HEK293 (cell line): ENCODE results near the gene SPIB.

ENCODE experiments used
- CTCF ChIA-PET: fragments of 350-600 bp; formaldehyde crosslinking; extraction: SDS; loops from one replicate; lab custom pipeline; 2021; ENCODE audit warnings: antibody characterized with exemption; lab: Yijun Ruan, JAX
- POLR2A ChIA-PET: fragments of 300-600 bp; formaldehyde crosslinking; extraction: SDS; loops from one replicate; lab custom pipeline; 2020; ENCODE audit warnings: antibody characterized with exemption, inconsistent platforms; lab: Yijun Ruan, JAX
- H3K27ac ChIP-seq: fragments of 200-500 bp; sonication (Bioruptor generic); 2 replicates; pipeline ENCODE4 v1.5.1; 2014; ENCODE audit warnings: low read depth, low read length, control low read depth, inconsistent platforms; ENCODE audit errors: extremely low read depth
- H3K36me3 ChIP-seq, 2 experiments: fragments of 200-500 bp in 1 of 2; sonication (Bioruptor generic) in 1 of 2; 1 replicate in 1 of 2; 2 replicates in 1 of 2; pipeline ENCODE4 v1.5.1; 2014 to 2017; ENCODE audit warnings: inconsistent platforms in 2 of 2, low read length in 2 of 2; ENCODE audit not compliant: control insufficient read depth in 2 of 2, insufficient read depth in 1 of 2
- H3K4me1 ChIP-seq: fragments of 200-500 bp; sonication (Bioruptor generic); 2 replicates; pipeline ENCODE4 v1.5.1; 2014; ENCODE audit warnings: mild to moderate bottlenecking, low read length, inconsistent platforms; ENCODE audit not compliant: control insufficient read depth, insufficient read depth
- H3K4me3 ChIP-seq: 2 replicates; pipeline ENCODE4 v1.5.1; 2011; ENCODE audit warnings: low read depth, mild to moderate bottlenecking, control low read depth, low read length, moderate library complexity
- H3K9me3 ChIP-seq: fragments of 200-500 bp; sonication (Bioruptor generic); 2 replicates; pipeline ENCODE4 v1.5.1; 2014; ENCODE audit warnings: low read depth, low read length, inconsistent platforms; ENCODE audit not compliant: control insufficient read depth, insufficient read depth
- KLF1 ChIP-seq: fragments of 450-650 bp; formaldehyde crosslinking; IDR thresholded peaks from 2 replicates; pipeline ENCODE4 v1.5.1; 2016; ENCODE audit warnings: missing biosample characterization, missing genetic modification characterization
- KLF10 ChIP-seq: fragments of 450-650 bp; IDR thresholded peaks from 2 replicates; pipeline ENCODE4 v1.5.1; 2018; ENCODE audit warnings: missing biosample characterization, mild to moderate bottlenecking, missing genetic modification characterization
- KLF7 ChIP-seq: fragments of 450-650 bp; formaldehyde crosslinking; IDR thresholded peaks from 2 replicates; pipeline ENCODE4 v1.5.1; 2016; ENCODE audit warnings: missing biosample characterization, missing genetic modification characterization, borderline replicate concordance
- PRDM1 ChIP-seq: fragments of 450-650 bp; formaldehyde crosslinking; IDR thresholded peaks from 2 replicates; pipeline ENCODE4; 2016; ENCODE audit warnings: missing biosample characterization, missing genetic modification characterization
- SALL2 ChIP-seq: fragments of 450-650 bp; formaldehyde crosslinking; IDR thresholded peaks from 2 replicates; pipeline ENCODE4 v1.5.0; 2017; ENCODE audit warnings: missing biosample characterization, mild to moderate bottlenecking, missing genetic modification characterization, borderline replicate concordance
- SETDB1 ChIP-seq: IDR thresholded peaks from one replicate; pipeline ENCODE4 v1.6.1; 2017; ENCODE audit warnings: mild to moderate bottlenecking, low read length, moderate library complexity, mixed read lengths; ENCODE audit not compliant: insufficient read length
- SP7 ChIP-seq: fragments of 450-650 bp; formaldehyde crosslinking; IDR thresholded peaks from 2 replicates; pipeline ENCODE4 v1.5.1; 2016; ENCODE audit warnings: missing biosample characterization, missing genetic modification characterization
- ZBTB11 ChIP-seq: fragments of 450-650 bp; formaldehyde crosslinking; conservative IDR thresholded peaks from 2 replicates; pipeline ENCODE4 v1.5.1; 2016; ENCODE audit warnings: low read depth, missing biosample characterization, missing genetic modification characterization
- ZFP69B ChIP-seq: fragments of 450-650 bp; formaldehyde crosslinking; IDR thresholded peaks from 2 replicates; pipeline ENCODE4 v1.5.1; 2016; ENCODE audit warnings: missing biosample characterization, missing genetic modification characterization
- ZNF121 ChIP-seq: fragments of 450-650 bp; formaldehyde crosslinking; IDR thresholded peaks from 2 replicates; pipeline ENCODE4 v1.5.1; 2016; ENCODE audit warnings: missing biosample characterization, missing genetic modification characterization
- ZNF132 ChIP-seq: fragments of 450-650 bp; formaldehyde crosslinking; IDR thresholded peaks from 2 replicates; pipeline ENCODE4 v1.5.1; 2017; ENCODE audit warnings: missing biosample characterization, missing genetic modification characterization, borderline replicate concordance
- ZNF221 ChIP-seq: fragments of 450-650 bp; formaldehyde crosslinking; IDR thresholded peaks from 2 replicates; pipeline ENCODE4 v1.5.1; 2017; ENCODE audit warnings: missing biosample characterization, missing genetic modification characterization, borderline replicate concordance
- ZNF223 ChIP-seq: fragments of 450-650 bp; formaldehyde crosslinking; IDR thresholded peaks from 2 replicates; pipeline ENCODE4 v1.5.1; 2016; ENCODE audit warnings: missing biosample characterization, missing genetic modification characterization
- ZNF362 ChIP-seq: fragments of 450-650 bp; formaldehyde crosslinking; IDR thresholded peaks from 2 replicates; pipeline ENCODE4 v1.5.1; 2016; ENCODE audit warnings: missing biosample characterization, missing genetic modification characterization
- ZNF37A ChIP-seq: fragments of 450-650 bp; IDR thresholded peaks from 2 replicates; pipeline ENCODE4 v1.5.1; 2018; ENCODE audit warnings: missing biosample characterization, missing genetic modification characterization
- ZNF48 ChIP-seq: fragments of 450-650 bp; formaldehyde crosslinking; IDR thresholded peaks from 2 replicates; pipeline ENCODE4 v1.5.1; 2016; ENCODE audit warnings: missing biosample characterization, missing genetic modification characterization
- ZNF521 ChIP-seq: fragments of 450-650 bp; formaldehyde crosslinking; IDR thresholded peaks from 2 replicates; pipeline ENCODE4 v1.5.1; 2017; ENCODE audit warnings: missing biosample characterization, mild to moderate bottlenecking, missing genetic modification characterization
- ZNF585B ChIP-seq: fragments of 450-650 bp; formaldehyde crosslinking; IDR thresholded peaks from 2 replicates; pipeline ENCODE4 v1.5.1; 2016; ENCODE audit warnings: missing biosample characterization, missing genetic modification characterization
- ZNF596 ChIP-seq: fragments of 450-650 bp; IDR thresholded peaks from 2 replicates; pipeline ENCODE4 v1.5.0; 2018; ENCODE audit warnings: missing biosample characterization, mild to moderate bottlenecking, missing genetic modification characterization, moderate library complexity
- ZNF623 ChIP-seq: fragments of 450-650 bp; formaldehyde crosslinking; IDR thresholded peaks from 2 replicates; pipeline ENCODE4 v1.5.1; 2016; ENCODE audit warnings: missing biosample characterization, missing genetic modification characterization
- ZNF701 ChIP-seq: fragments of 450-650 bp; formaldehyde crosslinking; IDR thresholded peaks from 2 replicates; pipeline ENCODE4 v1.5.1; 2016; ENCODE audit warnings: missing biosample characterization, missing genetic modification characterization
- ZSCAN18 ChIP-seq: fragments of 450-650 bp; formaldehyde crosslinking; IDR thresholded peaks from 2 replicates; pipeline ENCODE4 v1.5.1; 2016; ENCODE audit warnings: missing biosample characterization, missing genetic modification characterization

Gene SPIB

GRCh38 chr19:50476907-50477238, 58.1 kb downstream of the SPIB start (continued):
- TF ChIP-seq ZNF48 (tag by site-specific recombination) (no peak), ZNF121 (tag by site-specific recombination) (no peak), PRDM1 (no peak), ZNF221 (tag by site-specific recombination) (no peak), SP7 (tag by site-specific recombination) (peak; percentile 14), KLF7 (tag by site-specific recombination) (no peak), ZBTB11 (no peak), ZFP69B (no peak), SETDB1 (no peak), ZNF521 (tag by site-specific recombination) (no peak), ZNF132 (no peak), KLF10 (tag by site-specific recombination) (peak; percentile 74), KLF1 (tag by site-specific recombination) (peak; percentile 7; the same call in 1 of the 2 replicates)

GRCh38 chr19:50477751-50478515, 59.2 kb downstream of the SPIB start:
- TF ChIP-seq SALL2 (tag by site-specific recombination): no peak
- no peak for TF ChIP-seq ZNF585B
- no peak for TF ChIP-seq ZNF223 (tag by site-specific recombination)
- TF ChIP-seq KLF10 (tag by site-specific recombination): no peak
- TF ChIP-seq ZNF701 (tag by site-specific recombination): no peak
- TF ChIP-seq ZSCAN18 (tag by site-specific recombination): no peak
- TF ChIP-seq ZNF37A (tag by site-specific recombination): no peak
- no peak for TF ChIP-seq ZNF596 (tag by site-specific recombination)
- TF ChIP-seq ZNF362 (tag by site-specific recombination): no peak
- no peak for TF ChIP-seq ZNF623 (tag by site-specific recombination)
- Histone ChIP-seq H3K4me3 (no peak overlapping the region), H3K36me3 (peaks cover 9 to 47% of the 10 kb centered on the region in 2 experiments; a peak in 2 of 3 replicates), H3K27ac (no peak overlapping the region), H3K4me1 (peaks cover 7% of the 10 kb centered on the region; the same call in 1 of the 2 replicates), H3K9me3 (no peaks in the 10 kb centered on the region)
- POLR2A ChIA-PET: interaction anchor here (0.6 to 1.7 kb wide), 2 partner anchors 12 to 94 kb away, joined by 3 to 6 read pairs; partner anchors contain the start of gene POLD1
- CTCF ChIA-PET: interaction anchor here (0.7 to 2.2 kb wide), 9 partner anchors 9 to 121 kb away, joined by 3 to 14 read pairs (median 3); no protein-coding TSS in a partner anchor
